ENCODE data around the gene SMIM35. TPM values are rescaled to one million over a fixed set of nuclear protein-coding genes. Genes with fewer than 3 reads are reported as not detected.

The SMIM35 gene
- total RNA-seq, 2 experiments from 2014 or later, result 0.45 to 0.55 TPM

DNA sequence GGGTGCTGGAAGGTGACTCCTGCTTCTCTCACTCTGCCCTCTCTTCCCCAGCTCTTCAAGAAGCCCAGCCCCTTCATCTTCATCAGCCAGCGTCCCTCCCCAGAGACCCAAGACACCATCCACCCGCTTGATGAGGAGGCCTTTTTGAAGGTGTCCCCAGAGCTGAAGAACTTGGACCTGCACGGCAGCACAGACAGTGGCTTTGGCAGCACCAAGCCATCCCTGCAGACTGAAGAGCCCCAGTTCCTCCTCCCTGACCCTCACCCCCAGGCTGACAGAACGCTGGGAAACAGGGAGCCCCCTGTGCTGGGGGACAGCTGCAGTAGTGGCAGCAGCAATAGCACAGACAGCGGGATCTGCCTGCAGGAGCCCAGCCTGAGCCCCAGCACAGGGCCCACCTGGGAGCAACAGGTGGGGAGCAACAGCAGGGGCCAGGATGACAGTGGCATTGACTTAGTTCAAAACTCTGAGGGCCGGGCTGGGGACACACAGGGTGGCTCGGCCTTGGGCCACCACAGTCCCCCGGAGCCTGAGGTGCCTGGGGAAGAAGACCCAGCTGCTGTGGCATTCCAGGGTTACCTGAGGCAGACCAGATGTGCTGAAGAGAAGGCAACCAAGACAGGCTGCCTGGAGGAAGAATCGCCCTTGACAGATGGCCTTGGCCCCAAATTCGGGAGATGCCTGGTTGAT is 88.0 kb downstream of the SMIM35 start:
- H3K4me3 Mint-ChIP-seq, result peak overlapping the region; percentile 3
- H3K4me1 Mint-ChIP-seq, result peaks cover 100% of the 10 kb centered on the region
- POLR2A ChIA-PET, result interaction anchor here (1.4 to 31.5 kb wide), 6 partner anchors 5 to 437 kb away, joined by 3 to 1195 read pairs (median 780); partner anchors contain the start of gene IL10RA
- peaks cover 78% of the 10 kb centered on the region for H3K36me3 Mint-ChIP-seq (ENCODE audit: low read depth)
- no peaks in the 10 kb centered on the region for H3K27me3 Mint-ChIP-seq
- CTCF ChIA-PET, result interaction anchor here (3.1 to 15.4 kb wide), 4 partner anchors 11 to 54 kb away, joined by 24 to 192 read pairs (median 40); partner anchors contain the start of gene IL10RA
- peaks cover 3% of the 10 kb centered on the region for H3K9me3 Mint-ChIP-seq
- no peak for DNase-seq
- peak overlapping the region; percentile 99 for H3K27ac Mint-ChIP-seq

DNA sequence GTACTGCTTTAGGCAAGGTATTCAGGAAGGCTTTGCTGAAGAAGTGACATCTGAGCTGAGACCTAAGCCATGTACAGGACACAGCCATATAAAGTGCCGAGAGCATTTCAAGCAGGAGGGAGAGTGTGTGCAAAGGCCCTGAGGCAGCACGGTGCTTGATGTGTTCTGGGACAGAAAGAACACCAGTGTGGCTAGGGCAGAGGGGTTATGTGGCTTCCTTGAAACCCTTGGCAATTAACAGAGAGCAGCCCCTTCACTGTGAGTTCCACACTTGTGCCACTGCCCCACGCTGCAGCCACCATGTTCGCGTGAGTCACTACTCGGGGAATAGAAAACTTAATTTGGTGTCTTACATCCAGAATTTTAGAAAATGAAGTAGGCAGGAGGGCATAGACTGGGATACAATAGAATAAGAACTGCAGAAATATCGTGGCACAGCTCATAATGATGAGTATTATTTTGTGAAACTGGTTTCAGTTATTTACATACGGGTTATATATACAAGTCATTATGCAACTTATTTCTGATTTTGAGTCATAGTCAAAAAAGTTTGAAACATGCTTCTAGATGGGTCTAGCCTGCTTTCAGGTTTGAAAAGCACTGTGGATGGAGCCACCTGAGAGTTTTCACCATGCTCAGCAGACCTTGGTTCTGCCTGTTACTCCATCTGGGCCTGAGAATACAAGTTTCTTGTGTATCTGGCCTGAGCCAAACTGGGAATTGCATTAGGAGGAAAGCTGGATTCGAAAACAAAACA is 88.8 kb downstream of the SMIM35 start:
- Mint-ChIP-seq H3K4me3 (no peak overlapping the region), H3K27me3 (no peaks in the 10 kb centered on the region), H3K36me3 (ENCODE audit: low read depth) (peaks cover 80% of the 10 kb centered on the region), H3K4me1 (peaks cover 100% of the 10 kb centered on the region), H3K27ac (peak overlapping the region; percentile 99), H3K9me3 (no peaks in the 10 kb centered on the region)
- DNase-seq, result peak; percentile 35
- ChIA-PET POLR2A (interaction anchor here (1.2 to 31.5 kb wide), 8 partner anchors 6 to 438 kb away, joined by 3 to 1195 read pairs (median 642); partner anchors contain the start of gene IL10RA), CTCF (interaction anchor here (3.1 to 15.4 kb wide), 2 partner anchors 11 to 55 kb away, joined by 24 to 192 read pairs; partner anchors contain the start of gene IL10RA)

DNA sequence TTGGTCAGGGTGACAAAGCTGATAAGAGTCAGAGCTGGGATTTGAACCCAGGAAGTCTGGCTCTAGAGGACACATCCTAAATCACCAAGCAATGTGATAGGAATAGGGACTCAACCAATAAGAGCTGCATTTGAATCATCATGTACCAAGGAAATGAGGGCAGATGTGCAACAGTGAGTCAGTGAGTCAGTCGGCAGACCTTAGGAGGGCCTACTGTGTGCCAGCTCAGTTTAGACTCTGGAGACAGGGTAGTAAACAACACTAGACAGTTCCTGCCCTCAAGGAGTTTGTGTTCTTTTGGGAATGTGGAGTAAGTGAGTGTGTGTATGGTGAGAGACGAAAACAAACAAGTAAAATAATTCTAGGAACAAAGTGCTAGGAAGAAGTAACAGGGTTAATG is 89.4 kb downstream of the SMIM35 start:
- ChIA-PET CTCF (interaction anchor here (0.6 to 15.4 kb wide), 7 partner anchors 10 to 190 kb away, joined by 3 to 192 read pairs (median 5); partner anchors contain the start of gene IL10RA), POLR2A (interaction anchor here (0.7 to 31.5 kb wide), 9 partner anchors 6 to 438 kb away, joined by 3 to 1195 read pairs (median 603); partner anchors contain the start of gene IL10RA)
- peaks cover 100% of the 10 kb centered on the region for H3K4me1 Mint-ChIP-seq
- peak; percentile 33 for DNase-seq
- no peak overlapping the region for H3K4me3 Mint-ChIP-seq
- peaks cover 86% of the 10 kb centered on the region for H3K36me3 Mint-ChIP-seq (ENCODE audit: low read depth)
- H3K9me3 Mint-ChIP-seq, result no peaks in the 10 kb centered on the region
- H3K27me3 Mint-ChIP-seq, result no peaks in the 10 kb centered on the region
- peak overlapping the region; percentile 99 for H3K27ac Mint-ChIP-seq

DNA sequence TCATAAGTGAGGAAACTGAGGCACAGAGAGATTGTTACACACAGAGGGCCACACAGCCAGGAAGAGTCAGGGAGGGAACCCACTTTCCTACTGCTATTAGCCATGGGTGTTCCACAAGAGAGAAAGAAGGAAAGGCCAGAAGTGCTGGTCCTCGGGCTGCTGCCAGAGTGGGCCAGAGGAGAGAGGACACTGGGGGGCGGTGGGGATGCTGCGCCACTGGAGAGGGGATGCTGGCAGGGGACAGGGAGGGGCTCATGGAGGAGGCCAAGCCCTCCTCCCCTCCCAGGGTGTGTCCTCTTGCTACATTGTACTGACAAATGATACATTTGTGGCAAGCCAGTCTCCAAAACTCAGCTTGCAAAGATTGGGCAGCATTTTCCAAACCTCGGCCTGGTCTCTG is 90.7 kb downstream of the SMIM35 start:
- ChIA-PET CTCF (interaction anchor here (0.9 to 15.4 kb wide), 6 partner anchors 9 to 178 kb away, joined by 3 to 192 read pairs (median 6); partner anchors contain the start of gene IL10RA), POLR2A (interaction anchor here (1.1 to 31.5 kb wide), 7 partner anchors 8 to 57 kb away, joined by 3 to 1195 read pairs (median 681); partner anchors contain the start of gene IL10RA)
- no peak for DNase-seq
- Mint-ChIP-seq H3K4me1 (peaks cover 99% of the 10 kb centered on the region), H3K27ac (peak overlapping the region; percentile 73), H3K36me3 (ENCODE audit: low read depth) (peaks cover 94% of the 10 kb centered on the region), H3K9me3 (no peaks in the 10 kb centered on the region), H3K27me3 (no peaks in the 10 kb centered on the region), H3K4me3 (no peak overlapping the region)

DNA sequence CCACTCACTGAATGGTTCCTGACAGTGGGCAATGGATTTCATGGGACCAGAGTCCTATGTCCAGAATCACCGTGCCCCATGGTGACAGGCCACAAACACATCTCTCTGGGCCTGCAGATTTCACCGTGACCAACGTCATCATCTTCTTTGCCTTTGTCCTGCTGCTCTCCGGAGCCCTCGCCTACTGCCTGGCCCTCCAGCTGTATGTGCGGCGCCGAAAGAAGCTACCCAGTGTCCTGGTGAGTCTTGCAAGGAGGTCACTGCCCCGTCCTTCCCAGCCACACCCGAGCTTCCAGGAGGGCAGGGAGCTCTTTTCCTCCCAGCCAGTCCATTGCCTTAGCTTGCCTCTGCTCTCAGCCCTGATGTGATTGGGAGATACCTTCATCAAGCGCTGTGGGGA is 91.3 kb downstream of the SMIM35 start:
- Mint-ChIP-seq H3K4me1 (peaks cover 95% of the 10 kb centered on the region), H3K36me3 (ENCODE audit: low read depth) (peaks cover 97% of the 10 kb centered on the region), H3K4me3 (no peak overlapping the region), H3K27ac (peak overlapping the region; percentile 73), H3K27me3 (no peaks in the 10 kb centered on the region), H3K9me3 (no peaks in the 10 kb centered on the region)
- no peak for DNase-seq
- POLR2A ChIA-PET, result interaction anchor here (1.1 to 31.5 kb wide), 7 partner anchors 7 to 58 kb away, joined by 3 to 1195 read pairs (median 681); partner anchors contain the start of gene IL10RA
- CTCF ChIA-PET, result interaction anchor here (1.0 to 15.4 kb wide), 3 partner anchors 57 to 178 kb away, joined by 3 to 192 read pairs (median 7); no protein-coding TSS in a partner anchor

DNA sequence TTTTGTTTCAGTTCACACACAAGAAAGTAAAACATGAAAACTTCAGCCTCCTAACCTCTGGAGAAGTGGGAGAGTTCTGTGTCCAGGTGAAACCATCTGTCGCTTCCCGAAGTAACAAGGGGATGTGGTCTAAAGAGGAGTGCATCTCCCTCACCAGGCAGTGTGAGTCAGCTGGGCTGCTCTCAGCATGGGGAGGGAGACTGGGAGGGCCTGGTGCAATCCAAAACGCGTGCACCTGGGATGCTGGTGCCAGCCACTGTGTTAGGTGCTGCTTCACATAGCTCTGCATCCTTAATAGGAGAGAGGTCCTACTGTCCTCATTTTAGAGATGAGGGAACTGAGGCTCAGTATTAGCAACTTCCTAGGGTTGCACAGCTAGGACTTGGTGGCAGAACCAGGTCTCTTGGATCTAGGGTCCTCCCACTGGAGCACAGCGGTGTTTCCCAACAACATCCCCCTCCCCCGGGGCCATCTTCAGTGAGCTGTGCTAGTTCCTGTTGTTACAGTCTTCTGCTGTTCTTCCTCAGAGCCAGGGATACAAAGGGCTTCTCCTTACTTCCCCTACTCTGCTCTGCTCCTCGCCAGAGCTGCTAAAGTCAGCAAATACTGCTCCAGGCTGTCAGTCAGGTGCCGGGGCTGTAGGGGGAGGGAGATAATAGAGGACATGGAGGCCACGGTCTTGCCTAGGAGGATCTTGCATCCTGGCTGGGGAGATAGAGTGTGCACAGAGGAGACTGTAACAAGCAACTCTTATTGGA is 92.6 kb downstream of the SMIM35 start:
- no peaks in the 10 kb centered on the region for H3K9me3 Mint-ChIP-seq
- H3K27ac Mint-ChIP-seq, result peak overlapping the region; percentile 56
- CTCF ChIA-PET, result interaction anchor here (0.5 to 15.4 kb wide), 3 partner anchors 10 to 868 kb away, joined by 3 to 192 read pairs (median 3); no protein-coding TSS in a partner anchor
- peak overlapping the region; percentile 89 for H3K4me3 Mint-ChIP-seq
- no peak for DNase-seq
- H3K36me3 Mint-ChIP-seq (ENCODE audit: low read depth), result peaks cover 97% of the 10 kb centered on the region
- H3K4me1 Mint-ChIP-seq, result peaks cover 93% of the 10 kb centered on the region
- POLR2A ChIA-PET, result interaction anchor here (1.1 to 31.5 kb wide), 6 partner anchors 6 to 179 kb away, joined by 3 to 1195 read pairs (median 780); partner anchors contain the start of gene IL10RA
- H3K27me3 Mint-ChIP-seq, result no peaks in the 10 kb centered on the region

DNA sequence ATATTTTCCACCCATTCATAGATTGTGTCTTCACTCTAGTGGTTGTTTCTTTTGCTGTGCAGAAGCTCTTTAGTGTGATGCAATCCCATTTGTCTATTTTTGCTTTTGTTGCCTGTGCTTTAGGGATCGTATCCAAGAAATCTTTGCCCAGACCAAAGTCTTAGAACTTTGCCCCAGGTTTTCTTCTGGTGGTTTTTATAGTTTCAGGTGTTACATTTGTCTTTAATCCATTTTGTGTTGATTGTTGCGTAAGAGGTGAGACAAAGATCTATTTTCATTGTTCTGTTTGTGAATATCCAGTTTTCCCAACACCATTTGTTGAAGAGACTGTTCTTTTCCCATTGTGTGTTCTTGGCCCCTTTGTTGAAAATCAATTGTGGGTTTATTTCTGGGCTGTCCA is 94.1 kb downstream of the SMIM35 start:
- Mint-ChIP-seq H3K27ac (peak overlapping the region; percentile 56), H3K9me3 (no peaks in the 10 kb centered on the region), H3K27me3 (no peaks in the 10 kb centered on the region), H3K36me3 (ENCODE audit: low read depth) (peaks cover 97% of the 10 kb centered on the region), H3K4me1 (peaks cover 82% of the 10 kb centered on the region), H3K4me3 (peak overlapping the region; percentile 89)
- no peak for DNase-seq
- ChIA-PET CTCF (interaction anchor here (1.0 to 15.4 kb wide), 2 partner anchors 10 to 60 kb away, joined by 4 to 192 read pairs; no protein-coding TSS in a partner anchor), POLR2A (interaction anchor here (24.3 to 31.5 kb wide), 5 partner anchors 4 to 61 kb away, joined by 603 to 1195 read pairs (median 878); partner anchors contain the start of gene IL10RA)

DNA sequence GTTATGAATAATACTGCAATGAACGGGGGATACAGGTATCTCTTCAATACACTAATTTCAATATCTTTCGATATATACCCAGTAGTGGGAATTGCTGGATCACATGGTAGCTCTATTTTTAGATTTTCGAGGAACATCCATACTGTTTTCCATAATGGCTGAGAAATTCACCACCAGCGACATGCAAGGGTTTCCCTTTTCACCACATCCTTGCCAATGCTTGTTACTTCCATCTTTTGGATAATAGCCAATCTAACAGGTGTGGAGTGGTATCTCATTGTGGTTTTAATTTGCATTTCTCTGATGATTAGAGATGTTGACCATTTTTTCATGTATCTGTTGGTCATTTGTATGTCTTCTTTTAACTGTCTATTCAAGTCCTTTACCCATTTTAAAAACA is 94.6 kb downstream of the SMIM35 start:
- H3K36me3 Mint-ChIP-seq (ENCODE audit: low read depth), result peaks cover 97% of the 10 kb centered on the region
- POLR2A ChIA-PET, result interaction anchor here (24.3 to 31.5 kb wide), 5 partner anchors 4 to 61 kb away, joined by 603 to 1195 read pairs (median 878); partner anchors contain the start of gene IL10RA
- peak overlapping the region; percentile 56 for H3K27ac Mint-ChIP-seq
- H3K9me3 Mint-ChIP-seq, result no peaks in the 10 kb centered on the region
- H3K4me3 Mint-ChIP-seq, result peak overlapping the region; percentile 89
- no peak for DNase-seq
- CTCF ChIA-PET, result interaction anchor here (1.0 to 15.4 kb wide), 2 partner anchors 11 to 61 kb away, joined by 4 to 192 read pairs; no protein-coding TSS in a partner anchor
- peaks cover 81% of the 10 kb centered on the region for H3K4me1 Mint-ChIP-seq
- no peaks in the 10 kb centered on the region for H3K27me3 Mint-ChIP-seq

DNA sequence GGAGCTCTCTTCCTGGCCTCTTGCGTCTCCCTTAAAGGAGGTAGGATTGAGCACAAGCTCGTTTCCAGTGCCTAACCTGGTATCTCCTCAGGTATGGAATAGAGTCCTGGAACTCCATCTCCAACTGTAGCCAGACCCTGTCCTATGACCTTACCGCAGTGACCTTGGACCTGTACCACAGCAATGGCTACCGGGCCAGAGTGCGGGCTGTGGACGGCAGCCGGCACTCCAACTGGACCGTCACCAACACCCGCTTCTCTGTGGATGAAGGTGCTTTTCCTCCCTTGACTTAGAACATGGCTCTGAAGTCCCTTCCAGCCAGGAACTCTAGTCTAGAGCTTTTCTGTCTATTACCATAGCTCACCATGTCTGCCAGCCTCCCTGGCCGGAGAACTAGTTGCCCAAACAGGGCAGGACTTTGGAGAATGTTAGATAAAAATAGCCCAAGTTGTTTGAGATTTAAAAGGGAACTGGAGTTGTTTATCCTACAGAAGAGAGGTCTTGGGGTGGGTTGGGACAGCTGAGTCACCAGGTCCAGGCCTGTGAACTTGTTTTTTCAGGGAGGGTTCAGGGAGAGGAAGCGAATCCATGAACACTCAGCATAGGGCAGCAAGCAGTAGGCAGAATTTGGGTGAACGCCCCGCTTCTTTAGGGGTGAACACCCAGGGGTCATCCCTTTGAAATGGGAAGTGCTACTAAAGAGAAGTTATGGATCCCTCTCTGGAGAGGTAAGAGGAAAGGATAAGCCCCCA is 97.2 kb downstream of the SMIM35 start:
- H3K9me3 Mint-ChIP-seq, result no peaks in the 10 kb centered on the region
- H3K27me3 Mint-ChIP-seq, result no peaks in the 10 kb centered on the region
- peak overlapping the region; percentile 67 for H3K27ac Mint-ChIP-seq
- H3K4me3 Mint-ChIP-seq, result peak overlapping the region; percentile 89
- DNase-seq, result no peak
- H3K36me3 Mint-ChIP-seq (ENCODE audit: low read depth), result peaks cover 89% of the 10 kb centered on the region
- CTCF ChIA-PET, result interaction anchor here (4.0 to 9.2 kb wide), 3 partner anchors 12 to 63 kb away, joined by 43 to 170 read pairs (median 111); no protein-coding TSS in a partner anchor
- peaks cover 67% of the 10 kb centered on the region for H3K4me1 Mint-ChIP-seq
- POLR2A ChIA-PET, result interaction anchor here (0.8 to 31.5 kb wide), 6 partner anchors 13 to 64 kb away, joined by 3 to 1195 read pairs (median 411); no protein-coding TSS in a partner anchor

DNA sequence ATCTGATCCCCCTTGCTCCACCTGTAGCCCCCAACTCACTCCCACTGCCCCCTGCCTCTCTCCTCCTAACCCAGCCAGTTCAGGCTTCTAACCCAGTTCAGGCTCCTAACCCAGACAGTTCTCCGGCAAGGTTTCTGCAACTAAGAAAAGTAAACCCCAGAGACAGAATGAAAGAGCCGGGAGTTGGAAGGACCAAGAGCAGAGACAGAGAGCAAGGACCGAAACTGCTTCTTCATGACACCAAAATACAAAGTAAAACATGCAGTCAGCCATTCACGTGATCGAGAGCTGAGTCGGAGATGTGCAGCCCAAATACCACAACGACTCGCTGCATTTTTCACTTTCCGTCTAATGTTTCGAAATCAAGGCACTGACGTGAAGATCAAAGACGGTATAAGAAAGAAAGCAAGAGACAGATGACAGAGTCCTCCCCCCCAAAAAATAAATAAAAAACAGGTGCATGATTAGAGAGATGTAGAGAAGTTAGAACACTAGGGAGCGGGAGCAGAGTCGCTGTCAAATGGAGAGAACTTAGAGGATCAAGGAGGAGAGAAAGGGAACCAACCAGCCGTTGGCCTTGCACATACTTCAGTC is 99.7 kb downstream of the SMIM35 start:
- peaks cover 80% of the 10 kb centered on the region for H3K36me3 Mint-ChIP-seq (ENCODE audit: low read depth)
- peaks cover 62% of the 10 kb centered on the region for H3K4me1 Mint-ChIP-seq
- POLR2A ChIA-PET, result interaction anchor here (0.9 to 31.5 kb wide), 18 partner anchors 11 to 1108 kb away, joined by 3 to 1195 read pairs (median 6); partner anchors contain the start of genes KMT2A and PCSK7
- CTCF ChIA-PET, result interaction anchor here (1.0 to 9.2 kb wide), 12 partner anchors 9 to 180 kb away, joined by 3 to 170 read pairs (median 4); no protein-coding TSS in a partner anchor
- no peaks in the 10 kb centered on the region for H3K9me3 Mint-ChIP-seq
- no peaks in the 10 kb centered on the region for H3K27me3 Mint-ChIP-seq
- peak overlapping the region; percentile 85 for H3K27ac Mint-ChIP-seq
- peak overlapping the region; percentile 89 for H3K4me3 Mint-ChIP-seq
- DNase-seq, result peak; percentile 76
